GM10266 (cell line): ENCODE measurements around the gene CLDN8.

ENCODE experiments used
- DNase-seq: peaks from one replicate; pipeline ENCODE4 v3.0.0; 2012; ENCODE audit errors: extremely low spot score
- TF ChIP-seq, protein P1 (sequence below): IDR thresholded peaks from 2 replicates; pipeline ENCODE4 v1.5.1; 2012; ENCODE audit warnings: mild to moderate bottlenecking, low read depth; ENCODE audit not compliant: control insufficient read depth, insufficient read depth; ENCODE audit errors: missing control alignments

Gene CLDN8

DNA sequence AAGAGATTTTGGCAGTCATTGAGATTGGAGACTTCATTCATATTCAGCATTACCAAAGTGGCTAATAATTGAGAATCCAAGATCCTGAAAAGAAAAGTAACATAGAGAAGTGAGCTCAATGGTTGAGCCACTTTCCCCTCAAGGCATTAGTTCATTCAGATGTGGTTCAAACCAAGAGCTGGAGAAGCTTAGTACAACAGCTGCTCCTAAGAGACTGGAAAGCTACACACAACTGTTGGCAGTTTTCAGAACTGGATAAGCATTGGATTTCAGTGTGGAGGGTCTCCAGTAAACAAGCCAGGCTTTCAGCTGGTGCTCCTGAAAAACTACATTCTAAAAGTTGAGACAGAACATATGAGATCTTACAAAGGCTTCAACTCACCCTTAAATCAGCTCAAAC is 29.2 kb upstream of the CLDN8 start:
- TF ChIP-seq, protein P1, sequence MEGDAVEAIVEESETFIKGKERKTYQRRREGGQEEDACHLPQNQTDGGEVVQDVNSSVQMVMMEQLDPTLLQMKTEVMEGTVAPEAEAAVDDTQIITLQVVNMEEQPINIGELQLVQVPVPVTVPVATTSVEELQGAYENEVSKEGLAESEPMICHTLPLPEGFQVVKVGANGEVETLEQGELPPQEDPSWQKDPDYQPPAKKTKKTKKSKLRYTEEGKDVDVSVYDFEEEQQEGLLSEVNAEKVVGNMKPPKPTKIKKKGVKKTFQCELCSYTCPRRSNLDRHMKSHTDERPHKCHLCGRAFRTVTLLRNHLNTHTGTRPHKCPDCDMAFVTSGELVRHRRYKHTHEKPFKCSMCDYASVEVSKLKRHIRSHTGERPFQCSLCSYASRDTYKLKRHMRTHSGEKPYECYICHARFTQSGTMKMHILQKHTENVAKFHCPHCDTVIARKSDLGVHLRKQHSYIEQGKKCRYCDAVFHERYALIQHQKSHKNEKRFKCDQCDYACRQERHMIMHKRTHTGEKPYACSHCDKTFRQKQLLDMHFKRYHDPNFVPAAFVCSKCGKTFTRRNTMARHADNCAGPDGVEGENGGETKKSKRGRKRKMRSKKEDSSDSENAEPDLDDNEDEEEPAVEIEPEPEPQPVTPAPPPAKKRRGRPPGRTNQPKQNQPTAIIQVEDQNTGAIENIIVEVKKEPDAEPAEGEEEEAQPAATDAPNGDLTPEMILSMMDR = no peak

DNA sequence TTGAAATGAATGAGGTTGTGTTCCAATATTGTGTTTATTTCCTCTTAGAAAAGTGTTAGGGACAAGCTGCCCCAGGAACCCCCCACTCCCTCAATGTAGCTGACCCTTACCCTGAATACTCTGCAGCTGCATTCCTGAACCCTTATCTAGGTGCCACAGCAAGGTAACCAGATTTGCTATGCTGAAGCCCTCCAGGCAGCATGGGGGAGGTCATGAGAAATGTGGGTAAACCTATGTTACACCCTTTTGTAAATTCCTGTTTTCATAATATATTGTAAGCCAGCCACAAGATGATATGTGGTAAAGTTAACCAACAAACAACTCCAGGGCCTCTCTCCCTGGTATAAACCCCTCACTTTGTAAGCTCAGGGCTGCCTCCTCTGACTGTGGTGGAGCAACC is 27.8 kb upstream of the CLDN8 start:
- TF ChIP-seq, protein P1 = no peak
- DNase-seq = no peak

More for the DNA sequence above, 29.2 kb upstream of the CLDN8 start:
- no peak for DNase-seq

DNA sequence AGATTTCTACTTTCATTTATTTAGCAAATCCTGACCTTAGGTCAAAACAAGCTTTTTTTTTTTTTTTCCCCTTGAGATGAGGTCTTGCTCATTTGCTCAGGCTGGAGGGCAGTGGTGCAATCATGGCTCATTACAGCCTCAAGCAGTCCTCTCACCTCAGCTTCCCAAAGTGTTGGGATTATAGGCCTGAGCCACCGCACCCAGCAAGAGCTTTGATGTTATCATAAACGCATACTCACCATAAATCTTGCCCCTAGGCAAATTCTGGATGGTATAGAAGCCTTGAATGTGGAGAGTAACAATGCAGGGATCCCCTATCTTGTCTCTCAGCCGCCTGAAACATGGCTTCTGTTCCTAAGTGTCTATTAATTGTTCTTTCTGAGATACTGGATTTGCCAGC is 24.8 kb upstream of the CLDN8 start:
- TF ChIP-seq, protein P1 = no peak
- DNase-seq = no peak

DNA sequence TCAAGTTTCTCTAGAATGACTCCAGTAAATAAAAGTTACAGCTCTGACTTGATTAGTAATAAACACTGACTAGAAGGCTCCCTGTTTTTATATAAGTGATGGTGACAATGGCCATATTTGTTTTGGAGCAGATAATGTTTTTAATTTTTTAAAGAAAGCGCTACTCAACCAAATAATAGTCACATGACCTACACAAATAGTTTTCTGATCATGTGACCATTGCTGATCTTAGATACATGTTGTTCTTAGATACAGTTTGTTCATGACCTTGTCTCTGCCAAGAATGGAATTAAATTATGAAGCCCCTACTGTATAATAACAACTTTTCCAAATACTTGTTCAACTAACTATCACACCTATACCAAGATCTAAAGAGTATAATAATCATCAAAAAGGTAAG is 22.3 kb upstream of the CLDN8 start:
- no peak for DNase-seq
- TF ChIP-seq, protein P1 = no peak

DNA sequence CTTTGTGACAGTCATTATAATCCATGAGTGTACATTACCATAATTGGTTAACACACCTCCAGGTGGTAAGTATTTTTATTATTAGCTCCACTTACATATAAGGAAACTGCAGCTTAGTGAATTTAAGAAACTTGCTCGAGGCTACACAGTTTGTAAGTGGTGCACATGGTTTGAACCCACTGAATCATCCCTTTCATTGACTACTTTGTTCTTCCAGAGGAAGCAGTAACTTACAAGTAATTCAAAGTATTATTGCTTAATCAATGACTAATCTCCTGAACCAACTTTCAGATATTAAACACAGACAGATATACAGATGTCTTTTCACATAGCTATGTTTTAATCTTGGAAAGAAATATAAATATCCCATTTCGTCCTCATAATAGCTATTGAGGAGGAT is 18.7 kb upstream of the CLDN8 start:
- TF ChIP-seq, protein P1 = no peak
- no peak for DNase-seq

DNA sequence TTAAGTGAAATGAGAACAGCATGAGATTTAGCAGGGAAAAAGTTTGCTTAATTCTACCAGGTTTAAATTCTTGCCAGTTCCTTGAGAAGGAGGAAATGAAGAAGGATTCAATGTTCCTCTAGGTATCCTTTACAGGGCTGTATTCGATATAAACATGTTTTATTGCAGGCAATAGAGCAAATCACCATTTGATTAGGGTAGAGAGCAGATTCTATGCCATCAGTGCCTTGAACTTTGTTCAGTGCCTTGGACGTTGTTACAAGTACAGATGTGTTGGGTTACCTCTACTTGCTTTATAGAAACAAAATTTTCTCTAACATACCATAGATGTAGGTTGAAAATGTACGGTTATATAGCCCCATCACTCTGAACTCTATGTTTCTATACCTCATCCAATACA is 18.2 kb upstream of the CLDN8 start:
- DNase-seq = no peak
- TF ChIP-seq, protein P1 = no peak

DNA sequence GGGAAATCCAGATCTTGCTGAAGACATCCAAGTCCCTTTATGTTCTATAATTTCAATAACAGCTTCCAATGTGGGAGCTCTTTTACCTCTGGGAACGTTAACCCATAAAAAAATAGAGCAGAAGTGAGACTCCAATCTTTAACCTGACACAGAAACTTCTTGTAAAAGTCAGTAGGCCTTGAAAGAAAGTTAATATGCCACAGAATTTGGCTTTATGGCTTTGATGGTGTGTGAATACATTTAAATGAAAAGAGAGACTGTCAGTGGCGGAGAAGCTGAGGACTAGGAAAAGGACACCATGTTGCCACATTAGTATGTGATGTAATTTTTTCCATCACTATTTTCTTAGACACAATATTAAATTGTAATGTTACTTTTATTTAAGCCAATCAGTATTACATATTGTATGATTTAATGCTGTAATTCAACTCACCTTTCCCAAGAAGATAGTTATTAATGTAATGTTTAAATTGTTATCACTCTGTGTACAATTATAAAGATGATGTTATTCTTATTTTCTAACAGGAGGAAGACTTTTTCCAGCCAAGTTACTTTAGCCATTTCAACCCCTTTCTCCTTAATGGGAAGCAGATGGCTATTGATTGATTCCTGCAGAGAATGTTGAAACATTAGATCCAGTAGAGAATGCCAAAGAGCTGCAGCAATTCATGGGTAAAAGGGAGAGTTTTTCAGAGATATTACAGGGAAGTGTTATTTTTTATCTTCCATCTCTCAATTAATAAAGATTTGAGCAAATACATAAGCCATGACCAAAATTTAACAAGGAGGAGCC is 17.5 kb upstream of the CLDN8 start:
- no peak for DNase-seq
- TF ChIP-seq, protein P1 = no peak
